Keratinocyte (primary cell): ENCODE results near the gene DAPK1. TPM values are rescaled to one million over a fixed set of nuclear protein-coding genes. Genes with fewer than 3 reads are reported as not detected.

Experiments
- DNase-seq: peaks from one replicate; pipeline ENCODE4 v3.0.0-alpha.2; 2011; ENCODE audit warnings: low read depth, missing footprints, low spot score
- FAIRE-seq: peaks from 2 replicates; lab custom pipeline; 2011; peaks lifted over from hg19 to GRCh38; lab: Jason Lieb, UNC
- H2AFZ ChIP-seq: 2 replicates; pipeline ENCODE4 v1.6.0; 2012; ENCODE audit warnings: low read length, control low read depth, inconsistent platforms; ENCODE audit not compliant: control insufficient read depth
- H3K27ac ChIP-seq: 2 replicates; pipeline ENCODE4 v1.5.1; 2011; ENCODE audit warnings: low read length; ENCODE audit not compliant: control insufficient read depth, insufficient read depth
- H3K27me3 ChIP-seq: 3 replicates; pipeline ENCODE4 v1.6.0; 2011; ENCODE audit warnings: low read length; ENCODE audit not compliant: control insufficient read depth, insufficient read depth; ENCODE audit errors: extremely low read depth
- H3K36me3 ChIP-seq, 2 experiments: 2 replicates in 1 of 2; 3 replicates in 1 of 2; pipeline ENCODE4 v1.5.1; 2011; ENCODE audit warnings: low read length in 2 of 2, mild to moderate bottlenecking in 1 of 2; ENCODE audit not compliant: control insufficient read depth in 2 of 2, insufficient read depth in 2 of 2; ENCODE audit errors: extremely low read depth in 1 of 2
- H3K4me1 ChIP-seq: 3 replicates; pipeline ENCODE4 v1.5.1; 2011; ENCODE audit warnings: low read length; ENCODE audit not compliant: control insufficient read depth, insufficient read depth; ENCODE audit errors: extremely low read depth
- H3K4me2 ChIP-seq: 3 replicates; pipeline ENCODE4 v1.6.0; 2011; ENCODE audit warnings: low read depth, low read length; ENCODE audit not compliant: control insufficient read depth, insufficient read depth; ENCODE audit errors: extremely low read depth
- H3K4me3 ChIP-seq, 3 experiments: fragments of 200-600 bp in 1 of 3; sonication (generic) in 1 of 3; 2 replicates in 2 of 3; 3 replicates in 1 of 3; pipeline ENCODE4 v1.5.1; 2011 to 2016; ENCODE audit warnings: low read length in 3 of 3, mild to moderate bottlenecking in 3 of 3, control low read depth in 2 of 3, inconsistent platforms in 1 of 3, low read depth in 1 of 3, mixed read lengths in 1 of 3, mixed run types in 1 of 3, moderate library complexity in 1 of 3; ENCODE audit not compliant: control insufficient read depth in 2 of 3, insufficient read depth in 2 of 3; ENCODE audit errors: extremely low read depth in 1 of 3
- H3K79me2 ChIP-seq: 2 replicates; pipeline ENCODE4 v1.6.0; 2012; ENCODE audit warnings: low read length; ENCODE audit not compliant: control insufficient read depth, insufficient read depth
- H3K9ac ChIP-seq: 3 replicates; pipeline ENCODE4 v1.6.0; 2011; ENCODE audit warnings: low read length; ENCODE audit not compliant: control insufficient read depth, insufficient read depth; ENCODE audit errors: extremely low read depth
- H3K9me1 ChIP-seq: 3 replicates; pipeline ENCODE4 v1.6.0; 2011; ENCODE audit warnings: low read length; ENCODE audit not compliant: control insufficient read depth, insufficient read depth; ENCODE audit errors: extremely low read depth
- H3K9me3 ChIP-seq: 2 replicates; pipeline ENCODE4 v1.5.1; 2012; ENCODE audit warnings: low read depth, low read length; ENCODE audit not compliant: control insufficient read depth
- H4K20me1 ChIP-seq: 3 replicates; pipeline ENCODE4 v1.6.0; 2011; ENCODE audit warnings: low read length; ENCODE audit not compliant: control insufficient read depth, insufficient read depth; ENCODE audit errors: extremely low read depth
- CTCF ChIP-seq, 3 experiments: IDR thresholded peaks in 1 of 3; conservative IDR thresholded peaks in 1 of 3; optimal IDR thresholded peaks in 1 of 3; 2 replicates in 2 of 3; 3 replicates in 1 of 3; pipeline versions ENCODE3 to v1.5.1; 2011; ENCODE audit warnings: low read length in 3 of 3, mild to moderate bottlenecking in 3 of 3, moderate library complexity in 2 of 3, control low read depth in 1 of 3, inconsistent platforms in 1 of 3; ENCODE audit not compliant: insufficient read depth in 2 of 3; ENCODE audit errors: extremely low read depth in 1 of 3
- EZH2 ChIP-seq: IDR thresholded peaks from one replicate; pipeline ENCODE4 v1.6.1; 2012; ENCODE audit warnings: inconsistent platforms, mild to moderate bottlenecking, low read length, moderate library complexity
- dilution Hi-C: fragments of 300-500 bp; cut with MboI; formaldehyde crosslinking; loops from one replicate; pipeline ENCODE4 v1.7.0; 2020; ENCODE audit warnings: low sequenced_read_pairs; ENCODE audit not compliant: extremely low pct_ligation_motif_present
- polyA plus RNA-seq, 5 experiments: library from polyadenylated mRNA; depleted of rRNA in 3 of 5; stranded (reverse) in 3 of 5; stranded (forward) in 1 of 5; unstranded in 1 of 5; fragments of >200 nt; gene quantifications; 1 replicate in 1 of 5; 2 replicates in 3 of 5; 3 replicates in 1 of 5; pipeline versions ENCODE4 v1.2.1 to v1.2.3, GENCODE V29; 2011 to 2012; ENCODE audit warnings: missing spikeins in 2 of 5, low read depth in 1 of 5, low replicate concordance in 1 of 5

Gene DAPK1
- polyA plus RNA-seq, 1 donor (not counting 4 experiments of a cell fraction or from before 2014, with no cell fraction given) = 2.8 TPM

DNA sequence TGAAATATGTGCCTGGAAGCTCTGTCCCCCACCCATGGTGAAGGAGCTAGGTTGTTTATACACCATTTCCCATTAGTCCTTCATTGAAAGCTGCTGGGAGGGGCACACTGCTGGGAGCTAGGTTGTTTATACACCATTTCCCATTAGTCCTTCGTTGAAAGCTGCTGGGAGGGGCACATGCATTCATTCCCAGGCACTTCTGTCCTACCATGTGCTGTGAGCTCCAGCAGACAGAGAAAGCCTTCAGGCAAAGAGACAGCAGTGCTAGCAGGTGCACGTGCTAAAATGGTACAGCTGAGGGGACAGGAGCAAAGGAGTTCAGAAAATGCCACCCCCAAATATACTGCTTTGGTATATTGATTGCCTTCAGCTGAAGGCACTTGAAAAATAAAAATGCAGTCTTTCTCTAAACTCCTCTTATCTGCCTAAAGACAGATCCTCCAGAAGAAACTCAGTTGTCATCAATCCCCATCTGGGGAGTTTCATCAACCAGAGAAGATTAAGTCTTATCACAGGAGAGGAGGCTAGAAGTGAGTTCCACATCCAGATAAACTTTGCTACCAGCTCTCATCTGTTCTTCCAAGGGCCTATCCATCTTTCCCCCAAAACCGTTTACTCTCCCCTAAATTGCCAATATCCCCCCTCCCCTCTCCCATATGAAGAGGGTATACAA, 27.7 kb upstream of the DAPK1 start:
- H2AFZ ChIP-seq = no peak overlapping the region
- H3K9ac ChIP-seq = no peak overlapping the region
- TF ChIP-seq CTCF (optimal IDR thresholded peaks at IDR 0.05 in 1 of 3, IDR thresholded peaks at IDR 0.05 in 1 of 3, conservative IDR thresholded peaks at IDR 0.05 in 1 of 3; ENCODE audit: extremely low read depth in 1 of 3, insufficient read depth in 2 of 3, low read length in 3 of 3) (no peak), EZH2 (no peak)
- no peak overlapping the region for H3K4me2 ChIP-seq
- no peaks in the 10 kb centered on the region for H4K20me1 ChIP-seq
- FAIRE-seq (no peak), DNase-seq (no peak)
- no peak overlapping the region for H3K4me3 ChIP-seq
- no peaks in the 10 kb centered on the region for H3K9me1 ChIP-seq
- no peaks in the 10 kb centered on the region for H3K9me3 ChIP-seq
- dilution Hi-C loops = no loop called here
- no peaks in the 10 kb centered on the region for H3K36me3 ChIP-seq
- no peaks in the 10 kb centered on the region for H3K79me2 ChIP-seq
- H3K27me3 ChIP-seq = no peaks in the 10 kb centered on the region
- no peak overlapping the region for H3K27ac ChIP-seq
- H3K4me1 ChIP-seq = no peaks in the 10 kb centered on the region

- H3K9me3 ChIP-seq = no peaks in the 10 kb centered on the region
- no peaks in the 10 kb centered on the region for H3K9me1 ChIP-seq
- no peaks in the 10 kb centered on the region for H3K79me2 ChIP-seq
- no peak overlapping the region for H3K27ac ChIP-seq
- H3K36me3 ChIP-seq = no peaks in the 10 kb centered on the region
- H3K4me2 ChIP-seq = no peak overlapping the region
- dilution Hi-C loops = no loop called here
- H2AFZ ChIP-seq = no peak overlapping the region
- no peaks in the 10 kb centered on the region for H3K4me1 ChIP-seq
- TF ChIP-seq EZH2 (no peak), CTCF (optimal IDR thresholded peaks at IDR 0.05 in 1 of 3, IDR thresholded peaks at IDR 0.05 in 1 of 3, conservative IDR thresholded peaks at IDR 0.05 in 1 of 3; ENCODE audit: extremely low read depth in 1 of 3, insufficient read depth in 2 of 3, low read length in 3 of 3) (no peak)
- no peaks in the 10 kb centered on the region for H4K20me1 ChIP-seq
- DNase-seq (no peak), FAIRE-seq (no peak)
- no peaks in the 10 kb centered on the region for H3K27me3 ChIP-seq
- no peak overlapping the region for H3K9ac ChIP-seq
- H3K4me3 ChIP-seq = no peak overlapping the region
Measured at GRCh38 chr9:87471746-87472145, 25.9 kb upstream of the DAPK1 start.
